Activated CD8-positive, alpha-beta memory T cell treated with anti-CD3 and anti-CD28 coated beads for 24 hours (primary cell): ENCODE measurements around the gene EBF4.

Experiments used
- DNase-seq: peaks from one replicate; pipeline ENCODE4 v3.0.0-alpha.2; 2020

The EBF4 gene

GRCh38 chr20:2692036-2692885 is at the start of gene EBF4:
TSS of gene EBF4 (plus strand) at chr20:2692780. CDS start at chr20:2693646, 866 bp downstream.
- peak; percentile 66 for DNase-seq

GRCh38 chr20:2643708-2644107 is 48.9 kb upstream of the EBF4 start:
- no peak for DNase-seq

- peak; percentile 100 for DNase-seq
Measured at GRCh38 chr20:2651772-2652723, 40.5 kb upstream of the EBF4 start, which contains the start of gene NOP56. TSS of gene NOP56 (plus strand) at chr20:2652632. CDS start at chr20:2652661, 29 bp downstream.

- no peak for DNase-seq
Measured at GRCh38 chr20:2652724-2653555, 39.6 kb upstream of the EBF4 start.

GRCh38 chr20:2653556-2654383 is 38.8 kb upstream of the EBF4 start:
- DNase-seq = peak; percentile 63

- DNase-seq = no peak
Measured at GRCh38 chr20:2654384-2654822, 38.2 kb upstream of the EBF4 start.

- no peak for DNase-seq
Measured at GRCh38 chr20:2654831-2655230, 37.7 kb upstream of the EBF4 start.

- DNase-seq = no peak
Measured at GRCh38 chr20:2655331-2656116, 37.1 kb upstream of the EBF4 start.

GRCh38 chr20:2656471-2657117 is 36.0 kb upstream of the EBF4 start:
- DNase-seq = no peak

GRCh38 chr20:2657241-2657640 is 35.3 kb upstream of the EBF4 start:
- peak; percentile 62 for DNase-seq

GRCh38 chr20:2657674-2658073 is 34.9 kb upstream of the EBF4 start:
- DNase-seq = no peak

GRCh38 chr20:2658414-2659354 is 33.9 kb upstream of the EBF4 start:
- DNase-seq = peak; percentile 74

- DNase-seq = peak; percentile 61
Measured at GRCh38 chr20:2659547-2659946, 33.0 kb upstream of the EBF4 start.

- no peak for DNase-seq
Measured at GRCh38 chr20:2663364-2663886, 29.2 kb upstream of the EBF4 start.

GRCh38 chr20:2663887-2664719 is 28.5 kb upstream of the EBF4 start, which contains the start of gene IDH3B:
TSS of gene IDH3B (minus strand) at chr20:2664216. CDS start at chr20:2664188, 28 bp downstream.
- peak; percentile 95 for DNase-seq

- DNase-seq = no peak
Measured at GRCh38 chr20:2671977-2672376, 20.6 kb upstream of the EBF4 start.

GRCh38 chr20:2672446-2672845 is 20.1 kb upstream of the EBF4 start:
- DNase-seq = no peak

GRCh38 chr20:2673453-2673852 is 19.1 kb upstream of the EBF4 start:
- no peak for DNase-seq
